ENCODE measurements around the gene LRRFIP2. TPM values are rescaled to one million over a fixed set of nuclear protein-coding genes. Genes with fewer than 3 reads are reported as not detected.
"Not testable (repeated sequence)": the region's sequence is repeated elsewhere in the genome, so short reads cannot be mapped to it uniquely, and the experiment has no call there.

Gene LRRFIP2
- total RNA-seq, 3 donors from 2014 or later, result 24.8 to 40.8 (median 26.6) TPM

DNA sequence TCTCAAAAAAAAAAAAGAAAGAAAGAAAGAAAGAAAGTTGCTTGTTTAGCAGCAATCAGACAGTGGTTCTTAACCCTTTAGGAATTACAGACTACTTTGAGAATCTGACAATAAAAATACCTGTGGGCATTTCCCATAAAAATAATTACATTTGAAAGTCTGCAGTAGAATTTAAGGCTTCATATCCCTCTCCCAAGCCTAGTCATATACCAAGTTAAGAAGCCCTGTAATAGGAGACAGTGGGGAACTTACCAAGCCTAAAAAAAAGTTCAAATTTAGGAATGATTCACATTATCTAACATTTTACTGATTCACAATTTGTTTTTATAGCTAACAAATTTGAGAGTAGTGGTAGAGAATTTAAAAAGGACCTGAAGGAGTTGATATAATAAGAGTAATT lies 47.5 kb downstream of the LRRFIP2 start:
- no peaks in the 10 kb centered on the region for H3K27me3 Mint-ChIP-seq (ENCODE audit: low read depth)
- H3K9me3 Mint-ChIP-seq, result no peaks in the 10 kb centered on the region
- H3K4me1 Mint-ChIP-seq (ENCODE audit: low read depth), result peaks cover 20% of the 10 kb centered on the region
- no peak overlapping the region for H3K4me3 Mint-ChIP-seq
- DNase-seq (no peak), ATAC-seq (no peak)
- H3K36me3 Mint-ChIP-seq (ENCODE audit: insufficient read depth), result peaks cover 17% of the 10 kb centered on the region

DNA sequence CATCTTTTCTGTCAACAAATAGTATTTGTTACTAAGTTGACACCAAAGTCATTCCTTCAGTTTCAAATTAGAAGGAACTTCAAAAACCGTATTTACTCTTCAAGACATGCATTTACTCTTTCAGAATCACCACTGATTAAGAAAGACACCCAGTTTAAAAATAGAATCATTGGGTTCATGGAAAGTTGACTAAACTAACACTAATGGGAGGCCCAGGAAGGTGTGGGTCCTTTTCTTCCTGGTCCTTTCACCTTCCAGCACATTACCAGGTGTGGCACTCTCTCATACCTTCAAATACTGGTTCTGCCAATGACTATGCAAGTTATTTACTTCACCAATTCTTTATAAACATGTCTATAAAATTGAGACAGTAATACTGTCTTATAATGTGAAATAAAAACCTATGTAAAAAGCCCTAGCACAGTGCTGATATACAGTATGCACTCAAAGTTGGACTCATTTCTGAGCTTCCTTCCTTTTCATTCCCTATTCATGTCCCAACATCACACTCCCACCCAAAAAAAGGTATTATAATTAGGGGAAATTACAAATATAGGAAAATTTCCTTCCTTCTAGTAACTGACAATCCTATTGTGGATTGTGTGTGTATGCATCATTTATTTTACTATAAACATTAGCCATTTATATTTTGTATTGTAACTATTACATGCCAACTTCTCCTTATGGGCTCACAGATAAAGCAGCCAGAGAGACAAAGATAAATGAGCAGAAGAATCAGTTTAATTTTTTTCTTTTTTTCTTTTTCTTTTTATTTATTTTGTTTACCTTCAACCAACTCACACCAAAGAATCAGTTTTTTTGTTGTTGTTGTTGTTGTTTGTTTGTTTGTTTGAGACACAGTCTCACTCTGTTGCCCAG lies 48.9 kb downstream of the LRRFIP2 start:
- Mint-ChIP-seq H3K4me3 (no peak overlapping the region), H3K4me1 (ENCODE audit: low read depth) (peaks cover 12% of the 10 kb centered on the region), H3K9me3 (no peaks in the 10 kb centered on the region), H3K36me3 (ENCODE audit: insufficient read depth) (peaks cover 21% of the 10 kb centered on the region), H3K27me3 (ENCODE audit: low read depth) (no peaks in the 10 kb centered on the region)
- DNase-seq (no peak), ATAC-seq (no peak)

DNA sequence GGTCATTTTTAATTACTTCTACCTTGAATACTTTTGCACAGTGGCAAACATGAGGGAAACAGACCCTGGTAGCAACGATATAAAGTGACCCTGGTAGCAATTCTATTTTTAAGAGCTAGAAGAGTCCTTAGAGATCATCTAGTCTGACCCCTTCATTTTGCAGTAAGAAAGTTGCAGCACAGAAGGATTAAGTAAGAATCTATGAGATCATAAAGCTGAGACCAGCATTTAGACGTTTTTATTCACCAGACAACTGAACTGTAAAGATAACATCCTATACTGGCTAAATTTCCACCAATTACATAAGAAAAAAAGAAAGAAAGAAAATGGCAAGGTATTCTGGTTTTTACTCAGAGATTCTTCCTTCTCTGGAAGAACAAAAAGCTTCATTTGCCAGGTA lies 49.9 kb downstream of the LRRFIP2 start:
- no peaks in the 10 kb centered on the region for H3K9me3 Mint-ChIP-seq
- no peak for ATAC-seq
- peaks cover 3% of the 10 kb centered on the region for H3K4me1 Mint-ChIP-seq (ENCODE audit: low read depth)

DNA sequence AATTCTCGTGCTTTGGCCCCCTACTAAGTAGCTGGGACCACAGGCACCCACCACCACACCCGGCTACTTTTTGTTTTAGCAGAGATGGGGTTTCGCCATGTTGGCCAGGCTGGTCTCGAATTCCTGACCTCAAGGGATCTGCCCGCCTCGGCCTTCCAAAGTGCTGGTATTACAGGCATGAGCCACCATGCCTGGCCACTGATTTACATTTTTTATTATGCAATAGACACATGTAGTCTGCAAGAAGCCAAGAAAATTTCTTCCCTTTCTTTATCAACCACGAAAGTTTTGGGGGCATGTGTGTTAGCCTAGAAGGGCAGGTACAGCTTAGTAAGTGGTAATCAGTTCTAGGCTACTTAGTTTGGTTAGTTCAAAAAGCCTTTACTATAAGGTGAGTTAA lies 51.1 kb downstream of the LRRFIP2 start:
- Mint-ChIP-seq H3K4me3 (no peak overlapping the region), H3K27me3 (ENCODE audit: low read depth) (no peaks in the 10 kb centered on the region), H3K9me3 (no peaks in the 10 kb centered on the region), H3K36me3 (ENCODE audit: insufficient read depth) (peaks cover 18% of the 10 kb centered on the region), H3K4me1 (ENCODE audit: low read depth) (no peaks in the 10 kb centered on the region)
- no peak for ATAC-seq
- no peak for DNase-seq

More for the DNA sequence above, 49.9 kb downstream of the LRRFIP2 start:
- Mint-ChIP-seq H3K36me3 (ENCODE audit: insufficient read depth) (peaks cover 21% of the 10 kb centered on the region), H3K4me3 (no peak overlapping the region), H3K27me3 (ENCODE audit: low read depth) (no peaks in the 10 kb centered on the region)
- no peak for DNase-seq

- H3K9me3 Mint-ChIP-seq; H3K4me1 Mint-ChIP-seq (ENCODE audit: low read depth); H3K27me3 Mint-ChIP-seq (ENCODE audit: low read depth); DNase-seq; ATAC-seq; H3K4me3 Mint-ChIP-seq: not testable (repeated sequence)
- peaks cover 14% of the 10 kb centered on the region for H3K36me3 Mint-ChIP-seq (ENCODE audit: insufficient read depth)
Measured at GRCh38 chr3:37122069-37122468, 52.3 kb downstream of the LRRFIP2 start.

DNA sequence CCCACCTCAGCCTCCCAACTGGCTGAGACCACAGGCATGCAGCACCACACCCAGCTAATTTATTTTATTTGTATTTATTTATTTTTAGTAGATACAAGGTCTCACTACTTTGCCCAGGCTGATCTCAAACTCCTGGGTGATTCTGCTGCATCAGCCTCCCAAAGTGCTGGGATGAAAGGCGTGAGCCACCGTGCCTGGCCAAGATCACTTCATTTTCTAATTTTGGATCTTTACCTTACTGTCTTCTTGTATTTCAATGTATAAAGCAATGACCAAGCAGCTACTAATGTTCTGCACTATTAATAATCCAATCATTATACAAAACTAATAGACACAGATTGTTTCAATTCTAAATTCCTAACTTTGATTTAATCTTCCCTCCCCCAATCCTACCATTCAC lies 56.2 kb downstream of the LRRFIP2 start:
- ATAC-seq (no peak), DNase-seq (no peak)
- H3K36me3 Mint-ChIP-seq (ENCODE audit: insufficient read depth), result peaks cover 16% of the 10 kb centered on the region
- H3K4me3 Mint-ChIP-seq, result no peak overlapping the region
- no peaks in the 10 kb centered on the region for H3K9me3 Mint-ChIP-seq
- H3K27me3 Mint-ChIP-seq (ENCODE audit: low read depth), result no peaks in the 10 kb centered on the region
- peaks cover 13% of the 10 kb centered on the region for H3K4me1 Mint-ChIP-seq (ENCODE audit: low read depth)

DNA sequence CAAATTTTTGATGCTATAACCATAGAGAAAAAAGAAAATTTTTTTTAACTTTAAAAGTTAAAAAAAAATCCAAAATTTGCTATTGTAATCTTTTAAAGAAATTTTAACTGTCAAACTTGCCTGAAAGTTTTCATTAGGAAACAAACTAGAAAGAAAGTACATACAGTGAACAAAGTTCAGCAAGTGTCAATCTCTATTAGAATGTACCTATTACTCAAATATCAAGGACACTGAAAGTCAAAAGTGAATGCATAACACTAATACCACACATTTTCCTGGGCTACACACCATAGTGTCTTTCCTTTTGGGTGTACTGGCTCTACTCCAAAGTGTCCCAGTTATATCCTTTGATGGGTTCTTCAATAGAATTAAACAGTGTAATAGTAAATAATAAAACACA lies 56.8 kb downstream of the LRRFIP2 start:
- Mint-ChIP-seq H3K27me3 (ENCODE audit: low read depth) (no peaks in the 10 kb centered on the region), H3K36me3 (ENCODE audit: insufficient read depth) (peaks cover 19% of the 10 kb centered on the region), H3K9me3 (no peaks in the 10 kb centered on the region), H3K4me1 (ENCODE audit: low read depth) (peaks cover 13% of the 10 kb centered on the region), H3K4me3 (no peak overlapping the region)
- no peak for ATAC-seq
- DNase-seq, result no peak

DNA sequence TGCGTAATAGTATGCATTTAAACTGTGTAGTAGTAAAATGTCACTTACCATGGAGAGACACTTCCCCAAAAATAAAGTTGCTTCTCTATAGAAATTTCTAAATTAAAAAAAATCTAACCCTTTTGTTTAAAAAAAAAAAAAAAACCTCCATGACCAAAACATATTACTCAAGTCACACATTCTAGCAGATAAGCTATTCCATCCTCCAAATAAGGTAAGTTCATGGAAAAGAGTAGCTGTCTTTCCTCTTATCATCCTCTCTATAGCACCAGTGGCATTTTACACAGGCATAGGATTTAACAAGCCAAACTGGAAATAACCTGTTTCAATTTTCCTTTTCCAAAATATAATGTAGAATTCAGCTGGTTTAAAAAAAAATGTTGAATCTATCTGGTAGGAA lies 57.4 kb downstream of the LRRFIP2 start:
- DNase-seq (no peak), ATAC-seq (no peak)
- peaks cover 15% of the 10 kb centered on the region for H3K36me3 Mint-ChIP-seq (ENCODE audit: insufficient read depth)
- H3K4me3 Mint-ChIP-seq, result no peak overlapping the region
- no peaks in the 10 kb centered on the region for H3K27me3 Mint-ChIP-seq (ENCODE audit: low read depth)
- no peaks in the 10 kb centered on the region for H3K9me3 Mint-ChIP-seq
- H3K4me1 Mint-ChIP-seq (ENCODE audit: low read depth), result peaks cover 13% of the 10 kb centered on the region

DNA sequence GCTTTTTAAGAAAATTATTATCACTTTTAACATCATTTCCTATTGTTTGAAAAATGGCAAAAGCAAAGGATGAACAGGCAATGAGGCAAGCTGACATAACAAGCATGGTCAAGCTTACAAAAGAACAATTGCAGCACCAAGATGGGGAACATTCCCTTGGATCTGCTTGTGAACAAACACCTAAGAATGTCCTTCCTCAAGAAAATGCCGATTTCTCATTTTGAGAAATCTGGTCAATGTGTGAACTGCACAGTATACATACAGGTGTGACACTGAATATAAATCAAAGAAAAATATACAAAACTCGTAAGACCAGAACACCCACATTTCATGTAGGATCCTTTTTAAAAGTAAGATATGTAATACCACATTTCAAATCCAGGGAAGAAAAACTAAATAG lies 58.9 kb downstream of the LRRFIP2 start:
- peaks cover 13% of the 10 kb centered on the region for H3K4me1 Mint-ChIP-seq (ENCODE audit: low read depth)
- H3K36me3 Mint-ChIP-seq (ENCODE audit: insufficient read depth), result peaks cover 9% of the 10 kb centered on the region
- no peak overlapping the region for H3K4me3 Mint-ChIP-seq
- ATAC-seq, result peak in 1 of 2 donors; percentile 36
- no peaks in the 10 kb centered on the region for H3K9me3 Mint-ChIP-seq
- no peaks in the 10 kb centered on the region for H3K27me3 Mint-ChIP-seq (ENCODE audit: low read depth)
- DNase-seq, result no peak

DNA sequence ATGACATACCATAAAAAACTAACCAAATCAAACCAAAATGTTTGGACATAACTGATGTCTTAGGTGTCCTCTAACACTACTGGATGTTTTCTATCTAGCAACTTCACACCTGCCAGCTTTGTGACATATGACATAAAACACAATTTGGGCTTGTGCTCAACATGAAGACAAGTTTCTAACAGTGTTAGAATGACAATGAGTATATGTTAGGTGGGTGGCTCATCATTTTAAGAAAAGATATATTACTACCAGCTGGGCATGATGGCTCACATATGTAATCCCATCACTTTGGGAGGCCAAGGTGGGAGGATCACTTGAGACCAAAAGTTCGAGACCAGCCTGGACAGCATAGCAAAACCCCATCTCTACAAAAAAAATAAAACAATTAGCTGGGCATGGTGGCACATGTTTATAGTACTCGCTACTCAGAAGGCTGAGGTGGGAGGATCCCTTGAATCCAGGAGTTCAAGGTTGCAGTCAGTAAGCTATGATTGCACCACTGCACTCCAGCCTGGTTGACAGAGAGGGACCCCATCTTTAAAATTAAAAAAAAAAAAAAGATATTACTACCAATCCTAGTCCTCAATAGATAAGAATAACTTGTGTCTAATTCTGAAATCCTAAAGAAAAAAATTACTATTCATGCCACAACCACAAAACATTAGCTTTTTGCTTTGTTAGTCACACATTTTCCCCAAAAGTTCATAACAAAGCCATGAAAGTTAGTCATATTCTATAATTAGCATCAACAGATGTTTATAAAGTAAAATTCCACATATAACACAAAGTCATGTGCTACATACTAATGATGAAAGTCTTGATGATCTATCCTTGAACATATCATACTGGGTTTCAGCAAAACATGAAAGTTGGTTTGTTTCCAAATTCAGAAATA lies 59.9 kb downstream of the LRRFIP2 start:
- DNase-seq (no peak), ATAC-seq (peak; percentile 76 to 78)
- no peaks in the 10 kb centered on the region for H3K9me3 Mint-ChIP-seq
- no peak overlapping the region for H3K4me3 Mint-ChIP-seq
- H3K36me3 Mint-ChIP-seq (ENCODE audit: insufficient read depth), result peaks cover 9% of the 10 kb centered on the region
- peaks cover 13% of the 10 kb centered on the region for H3K4me1 Mint-ChIP-seq (ENCODE audit: low read depth)
- H3K27me3 Mint-ChIP-seq (ENCODE audit: low read depth), result no peaks in the 10 kb centered on the region

DNA sequence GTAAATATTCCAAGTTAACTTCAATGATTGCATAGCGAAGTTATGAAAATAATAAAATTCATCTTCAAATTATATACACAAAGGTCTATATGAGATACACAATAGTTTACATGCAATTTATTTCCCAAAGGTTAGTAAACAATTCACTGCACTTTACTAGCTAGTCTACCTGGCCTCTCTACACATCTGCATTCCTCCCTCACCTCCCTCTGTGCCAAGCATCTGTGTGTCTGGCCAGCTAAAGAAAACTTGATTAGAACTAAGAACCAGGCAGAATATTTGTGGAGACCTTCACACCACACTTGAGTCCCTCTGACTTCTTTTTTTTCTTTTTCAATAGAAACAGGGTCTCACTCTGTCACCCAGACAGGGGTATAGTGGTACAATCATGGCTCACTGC lies 61.4 kb downstream of the LRRFIP2 start:
- Mint-ChIP-seq H3K27me3 (ENCODE audit: low read depth) (no peaks in the 10 kb centered on the region), H3K36me3 (ENCODE audit: insufficient read depth) (peaks cover 10% of the 10 kb centered on the region), H3K9me3 (no peaks in the 10 kb centered on the region), H3K4me1 (ENCODE audit: low read depth) (peaks cover 13% of the 10 kb centered on the region), H3K4me3 (no peak overlapping the region)
- ATAC-seq (no peak), DNase-seq (no peak)

DNA sequence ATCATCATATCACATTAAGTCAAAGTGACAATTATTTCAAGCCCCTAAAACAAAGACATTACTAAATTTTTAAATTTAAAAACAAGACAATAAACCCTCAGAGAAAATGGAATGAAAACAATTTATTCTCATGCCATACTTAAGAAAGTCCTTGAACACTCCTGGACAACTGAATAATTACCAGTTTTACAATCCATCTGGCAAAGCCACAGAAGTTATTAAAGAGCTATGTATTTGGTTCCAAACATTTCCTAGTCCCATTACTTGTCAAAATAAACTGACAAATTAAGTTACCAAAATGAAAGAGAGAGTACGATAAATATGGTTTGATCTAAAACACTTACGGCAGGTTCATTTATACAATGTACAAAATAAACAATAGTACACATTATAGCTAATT lies 63.2 kb downstream of the LRRFIP2 start:
- Mint-ChIP-seq H3K9me3 (no peaks in the 10 kb centered on the region), H3K36me3 (ENCODE audit: insufficient read depth) (peaks cover 10% of the 10 kb centered on the region), H3K4me1 (ENCODE audit: low read depth) (peaks cover 13% of the 10 kb centered on the region), H3K4me3 (no peak overlapping the region), H3K27me3 (ENCODE audit: low read depth) (no peaks in the 10 kb centered on the region)
- ATAC-seq (no peak), DNase-seq (no peak)

DNA sequence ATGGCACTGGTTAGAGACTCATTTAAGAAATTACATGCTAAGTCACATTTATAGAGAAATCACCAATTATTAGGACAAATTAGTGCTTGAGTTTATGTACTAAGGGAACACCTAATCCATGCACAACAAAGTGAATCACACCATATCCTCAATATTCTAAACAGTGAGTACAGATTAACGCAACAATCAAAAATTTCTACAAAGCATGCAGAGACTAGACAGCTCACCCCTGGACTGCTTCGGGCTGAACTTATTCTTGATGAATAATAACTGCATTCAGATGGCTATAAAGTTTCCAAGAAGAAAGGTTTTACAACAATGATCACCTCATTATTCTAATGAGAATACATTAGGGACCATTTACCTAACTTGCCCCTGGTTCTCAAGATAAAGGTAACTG lies 66.5 kb downstream of the LRRFIP2 start:
- DNase-seq, result no peak
- no peak for ATAC-seq
- Mint-ChIP-seq H3K9me3 (no peaks in the 10 kb centered on the region), H3K27me3 (ENCODE audit: low read depth) (no peaks in the 10 kb centered on the region), H3K4me3 (no peak overlapping the region), H3K36me3 (ENCODE audit: insufficient read depth) (peaks cover 2% of the 10 kb centered on the region), H3K4me1 (ENCODE audit: low read depth) (no peaks in the 10 kb centered on the region)

DNA sequence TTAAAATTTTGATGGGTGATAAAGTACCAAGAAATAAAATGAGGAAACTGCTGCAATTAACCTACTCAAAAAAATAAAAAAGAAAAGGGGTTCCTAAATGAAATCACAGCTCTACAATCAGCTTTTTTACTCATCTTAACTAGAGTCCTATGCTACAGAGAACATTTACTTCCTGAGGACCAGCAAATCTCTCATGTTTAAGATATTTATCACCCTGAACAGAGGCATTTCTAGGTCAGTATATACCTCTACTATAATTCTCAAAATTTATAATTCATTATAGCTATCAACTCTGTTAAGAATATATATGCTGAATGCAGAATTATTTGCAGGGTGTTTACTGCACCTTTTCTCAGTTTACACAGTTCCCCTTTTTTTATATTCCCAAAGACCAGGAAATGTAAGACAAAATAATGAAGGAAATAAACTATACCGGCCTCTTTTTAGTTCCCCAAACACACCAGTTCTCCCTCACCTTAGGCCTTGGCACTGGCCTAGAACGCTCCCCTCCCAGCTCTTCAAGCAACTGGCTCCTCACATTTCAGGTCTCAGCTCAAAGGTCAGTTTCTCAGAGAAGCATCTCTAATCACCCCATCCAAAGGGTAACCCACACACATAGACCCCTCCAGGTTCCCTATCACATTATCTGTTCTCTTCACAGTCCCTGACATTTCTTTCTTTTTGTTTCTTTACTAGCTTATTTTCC lies 71.1 kb downstream of the LRRFIP2 start:
- Mint-ChIP-seq H3K4me3 (no peak overlapping the region), H3K9me3 (no peaks in the 10 kb centered on the region), H3K4me1 (ENCODE audit: low read depth) (no peaks in the 10 kb centered on the region), H3K27me3 (ENCODE audit: low read depth) (no peaks in the 10 kb centered on the region), H3K36me3 (ENCODE audit: insufficient read depth) (peaks cover 4% of the 10 kb centered on the region)
- DNase-seq (no peak), ATAC-seq (no peak)

Data from activated T-cell treated with anti-CD3 and anti-CD28 coated beads, Interleukin-2, amount 50 U/mL, for 4 hours (primary cell).